IMR-90 (cell line): ENCODE data around the gene STRN. TPM values are rescaled to one million over a fixed set of nuclear protein-coding genes. Genes with fewer than 3 reads are reported as not detected.

ENCODE experiments used
- ATAC-seq: fragments of 200-7000 bp; cut with Tn5 transposase; 2 replicates; pipeline ENCODE4 v1.9.1; 2020; ENCODE audit warnings: low read depth, mild to moderate bottlenecking, moderate library complexity
- BruUV-seq: library from RNA; stranded (reverse); fragments of 400-500 nt; replicated peaks from 2 replicates; lab custom pipeline; 2021; lab: Mats Ljungman, UMichigan
- CTCF ChIA-PET: fragments of 300-600 bp; formaldehyde crosslinking; extraction: SDS; loops from one replicate; lab custom pipeline; 2021; ENCODE audit warnings: antibody characterized with exemption; lab: Yijun Ruan, JAX
- POLR2A ChIA-PET: fragments of 300-600 bp; sonication (Branson Sonifier 250); formaldehyde crosslinking; loops from one replicate; lab custom pipeline; 2022; ENCODE audit warnings: antibody characterized with exemption; ENCODE audit not compliant: unreplicated experiment; lab: Charles Lee
- DNase-seq: peaks from one replicate; pipeline ENCODE4 v3.0.0; 2013
- H2AFZ ChIP-seq: replicated peaks from 2 replicates; pipeline ENCODE3; 2013; ENCODE audit warnings: low read length, mild to moderate bottlenecking; ENCODE audit not compliant: poor library complexity
- H2AK5ac ChIP-seq: 2 replicates; pipeline ENCODE4 v1.6.1; 2013; ENCODE audit warnings: low read depth, low read length, inconsistent platforms
- H2AK9ac ChIP-seq: replicated peaks from 2 replicates; pipeline ENCODE3; 2013; ENCODE audit warnings: mild to moderate bottlenecking, low read depth, low read length, moderate library complexity; ENCODE audit not compliant: poor library complexity
- H2BK120ac ChIP-seq: 2 replicates; pipeline ENCODE4 v1.6.1; 2013; ENCODE audit warnings: low read depth, low read length, inconsistent platforms
- H2BK15ac ChIP-seq: 3 replicates; pipeline ENCODE4 v1.6.1; 2013; ENCODE audit warnings: low read depth, low read length, inconsistent platforms
- H2BK20ac ChIP-seq: 2 replicates; pipeline ENCODE4 v1.6.1; 2013; ENCODE audit warnings: low read depth, mild to moderate bottlenecking, inconsistent platforms, low read length, moderate library complexity
- H2BK5ac ChIP-seq: 2 replicates; pipeline ENCODE4 v1.6.1; 2013; ENCODE audit warnings: mild to moderate bottlenecking, low read depth, low read length, inconsistent platforms; ENCODE audit not compliant: poor library complexity, severe bottlenecking
- H3K14ac ChIP-seq: replicated peaks from 2 replicates; pipeline ENCODE4 v1.6.1; 2013; ENCODE audit warnings: low read depth, low read length, inconsistent platforms
- H3K18ac ChIP-seq: 2 replicates; pipeline ENCODE4 v1.6.1; 2013; ENCODE audit warnings: low read depth, low read length, control low read depth
- H3K23ac ChIP-seq: 2 replicates; pipeline ENCODE4 v1.6.1; 2013; ENCODE audit warnings: low read depth, low read length, inconsistent platforms
- H3K27ac ChIP-seq: 2 replicates; pipeline ENCODE4 v1.5.1; 2013; ENCODE audit warnings: mild to moderate bottlenecking, control low read depth, low read length; ENCODE audit not compliant: insufficient read depth
- H3K27me3 ChIP-seq: 2 replicates; pipeline ENCODE4 v1.6.1; 2013; ENCODE audit warnings: low read length; ENCODE audit not compliant: control insufficient read depth, insufficient read depth
- H3K36me3 ChIP-seq: 2 replicates; pipeline ENCODE4 v1.6.1; 2013; ENCODE audit warnings: low read length, mixed read lengths; ENCODE audit not compliant: control insufficient read depth, insufficient read depth
- H3K4ac ChIP-seq: 2 replicates; pipeline ENCODE4 v1.6.1; 2013; ENCODE audit warnings: low read depth, low read length, inconsistent platforms
- H3K4me1 ChIP-seq: 2 replicates; pipeline ENCODE4 v1.6.1; 2013; ENCODE audit warnings: low read length, mixed read lengths; ENCODE audit not compliant: control insufficient read depth, insufficient read depth
- H3K4me2 ChIP-seq: 2 replicates; pipeline ENCODE4 v1.6.1; 2013; ENCODE audit warnings: low read depth, mild to moderate bottlenecking, control low read depth, low read length, moderate library complexity
- H3K4me3 ChIP-seq: 2 replicates; pipeline ENCODE4 v1.5.1; 2013; ENCODE audit warnings: low read depth, mild to moderate bottlenecking, control low read depth, low read length, moderate library complexity; ENCODE audit not compliant: insufficient read depth
- H3K56ac ChIP-seq: 2 replicates; pipeline ENCODE4 v1.6.1; 2013; ENCODE audit warnings: low read length, inconsistent platforms; ENCODE audit not compliant: insufficient read depth; ENCODE audit errors: extremely low read depth
- H3K79me1 ChIP-seq, 2 experiments: 2 replicates each; pipeline ENCODE4 v1.6.1; 2013; ENCODE audit warnings: low read length in 2 of 2, inconsistent platforms in 1 of 2, low read depth in 1 of 2
- H3K9ac ChIP-seq: 2 replicates; pipeline ENCODE4 v1.6.1; 2013; ENCODE audit warnings: low read depth, low read length, control low read depth
- H3K9me1 ChIP-seq: 2 replicates; pipeline ENCODE4 v1.6.1; 2013; ENCODE audit warnings: low read length, inconsistent platforms; ENCODE audit not compliant: insufficient read depth
- H3K9me3 ChIP-seq: 2 replicates; pipeline ENCODE4 v1.6.1; 2013; ENCODE audit warnings: low read length; ENCODE audit not compliant: control insufficient read depth, insufficient read depth
- H4K20me1 ChIP-seq: 2 replicates; pipeline ENCODE4 v1.6.1; 2013; ENCODE audit warnings: low read length, inconsistent platforms; ENCODE audit not compliant: insufficient read depth
- H4K5ac ChIP-seq: 2 replicates; pipeline ENCODE4 v1.6.1; 2013; ENCODE audit warnings: mild to moderate bottlenecking, low read depth, low read length, control low read depth
- H4K8ac ChIP-seq, 2 experiments: 2 replicates each; pipeline ENCODE4 v1.6.1; 2013; ENCODE audit warnings: low read depth in 2 of 2, low read length in 2 of 2, control low read depth in 1 of 2, inconsistent platforms in 1 of 2
- H4K91ac ChIP-seq: 2 replicates; pipeline ENCODE4 v1.6.1; 2013; ENCODE audit warnings: low read depth, low read length, inconsistent platforms; ENCODE audit not compliant: insufficient read depth
- BHLHE40 ChIP-seq: fragments of 150-350 bp; IDR thresholded peaks from 2 replicates; pipeline ENCODE4 v1.6.1; 2016; ENCODE audit warnings: mild to moderate bottlenecking, low read depth, low read length
- CEBPB ChIP-seq: IDR thresholded peaks from 2 replicates; pipeline ENCODE4 v1.6.1; 2012; ENCODE audit warnings: low read depth, low read length, improper control_type of control experiment
- CHD1 ChIP-seq: IDR thresholded peaks from 2 replicates; pipeline ENCODE4 v1.6.1; 2012; ENCODE audit warnings: low read depth, low read length, improper control_type of control experiment
- FOS ChIP-seq: fragments of 150-350 bp; IDR thresholded peaks from 2 replicates; pipeline ENCODE4 v1.6.1; 2016; ENCODE audit warnings: low read depth, low read length
- MAFK ChIP-seq: IDR thresholded peaks from 2 replicates; pipeline ENCODE4 v1.6.1; 2012; ENCODE audit warnings: low read depth, low read length, improper control_type of control experiment
- MAZ ChIP-seq: IDR thresholded peaks from 2 replicates; pipeline ENCODE4 v1.6.1; 2012; ENCODE audit warnings: low read depth, mild to moderate bottlenecking, low read length, improper control_type of control experiment, moderate library complexity, borderline replicate concordance
- MXI1 ChIP-seq: IDR thresholded peaks from 2 replicates; pipeline ENCODE4 v1.6.1; 2012; ENCODE audit warnings: low read depth, mild to moderate bottlenecking, low read length, moderate library complexity, borderline replicate concordance
- NFE2L2 ChIP-seq: fragments of 150-350 bp; IDR thresholded peaks from 2 replicates; pipeline ENCODE4 v1.6.1; 2016; ENCODE audit warnings: low read depth, mild to moderate bottlenecking, low read length
- POLR2A ChIP-seq: IDR thresholded peaks from 2 replicates; pipeline ENCODE4 v1.6.1; 2012; ENCODE audit warnings: mild to moderate bottlenecking, low read depth, low read length
- RAD21 ChIP-seq: IDR thresholded peaks from 2 replicates; pipeline ENCODE4 v1.6.1; 2012; ENCODE audit warnings: low read length, improper control_type of control experiment
- RCOR1 ChIP-seq: IDR thresholded peaks from 2 replicates; pipeline ENCODE4 v1.6.1; 2012; ENCODE audit warnings: mild to moderate bottlenecking, low read length, improper control_type of control experiment; ENCODE audit not compliant: insufficient replicate concordance
- RFX5 ChIP-seq: IDR thresholded peaks from 2 replicates; pipeline ENCODE4 v1.8.0; 2012; ENCODE audit warnings: low read depth, mild to moderate bottlenecking, low read length, moderate library complexity
- SMC3 ChIP-seq: fragments of 150-350 bp; IDR thresholded peaks from 2 replicates; pipeline ENCODE4 v1.6.1; 2016; ENCODE audit warnings: low read depth, mild to moderate bottlenecking, antibody characterized with exemption, low read length, moderate library complexity
- WGBS, 2 experiments: methylation state at CpG; one replicate each; pipeline versions ENCODE4 v1.1.5 to v1.1.7; 2013; ENCODE audit warnings: missing lambda C conversion rate in 2 of 2; ENCODE audit not compliant: insufficient read length in 1 of 2; ENCODE audit errors: extremely low coverage in 2 of 2; 5-methylcytosine and 5-hydroxymethylcytosine counted together
- dilution Hi-C: fragments of 300-500 bp; cut with HindIII; formaldehyde crosslinking; loops from one replicate; pipeline ENCODE4 v1.14.3; 2018; ENCODE audit warnings: low sequenced_read_pairs; ENCODE audit not compliant: unreplicated experiment
- in situ Hi-C: fragments of 300-500 bp; cut with MboI; formaldehyde crosslinking; loops from 3 replicates; pipeline ENCODE4 v1.14.3; 2019; ENCODE audit warnings: low sequenced_read_pairs, inconsistent platforms, mixed read lengths
- intact Hi-C: fragments of 100-400 bp; cut with micrococcal nuclease; formaldehyde crosslinking; loops from 2 replicates; pipeline ENCODE4 v1.10.0; 2022
- polyA plus RNA-seq, 3 experiments: library from polyadenylated mRNA; depleted of rRNA; stranded (reverse); fragments of >200 nt; gene quantifications; 2 replicates each; pipeline ENCODE4 v1.2.3, GENCODE V29; 2012; ENCODE audit warnings: low replicate concordance in 1 of 3
- total RNA-seq: library from RNA; depleted of rRNA; stranded (reverse); fragments of >200 nt; gene quantifications from 2 replicates; pipeline ENCODE4 v1.2.3, GENCODE V29; 2012
- TF ChIP-seq, protein P1 (sequence below): conservative IDR thresholded peaks from 2 replicates; pipeline ENCODE4 v1.5.1; 2012; ENCODE audit warnings: mild to moderate bottlenecking, low read depth, low read length, improper control_type of control experiment
- TF ChIP-seq, protein P2 (sequence below): fragments of 150-350 bp; IDR thresholded peaks from 2 replicates; pipeline ENCODE4 v1.6.1; 2017; ENCODE audit warnings: mild to moderate bottlenecking, antibody characterized with exemption, low read length, low read depth
- TF ChIP-seq, protein P3 (sequence below): fragments of 150-350 bp; IDR thresholded peaks from 2 replicates; pipeline ENCODE4 v1.6.1; 2016; ENCODE audit warnings: low read depth, mild to moderate bottlenecking, low read length, moderate library complexity, borderline replicate concordance

STRN gene
- total and polyA plus RNA-seq, 2 of the 4 experiments (the other 2 are of a cell fraction): 5.1 to 23.3 TPM

DNA sequence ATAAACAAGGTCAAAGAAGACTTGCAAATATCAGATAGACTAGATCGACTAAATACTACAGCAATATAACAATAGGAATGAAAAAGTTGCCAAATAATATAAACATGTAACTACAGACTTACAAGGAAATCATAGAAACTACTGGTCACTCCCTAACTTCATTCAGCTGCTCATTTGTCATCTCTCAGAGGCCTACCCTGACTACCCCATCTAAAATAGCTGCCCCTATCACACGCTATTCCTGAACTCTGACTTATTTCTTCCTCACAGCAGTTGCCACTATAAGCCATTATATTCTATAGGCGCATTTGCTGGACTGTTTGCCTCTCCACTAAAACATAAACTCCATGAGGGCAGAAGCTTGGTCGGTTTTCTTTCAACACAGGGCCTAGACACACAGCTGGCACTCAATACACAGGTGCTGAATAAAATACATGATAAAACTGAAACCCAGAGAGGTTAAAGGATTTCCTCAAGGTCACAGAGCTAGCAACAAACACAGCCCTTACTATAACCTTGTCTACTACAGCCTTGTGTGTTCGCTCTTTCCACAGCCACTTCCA, 1.8 kb downstream of the STRN start:
- H3K27ac ChIP-seq: no peak overlapping the region
- intact Hi-C loops (loop anchor here (1.0 kb wide), 1 partner anchor 74 kb away; no protein-coding TSS in a partner anchor), in situ Hi-C loops (no loop called here), dilution Hi-C loops (no loop called here)
- H3K27me3 ChIP-seq: no peaks in the 10 kb centered on the region
- H3K4me1 ChIP-seq: peaks cover 5% of the 10 kb centered on the region
- H3K4ac ChIP-seq: no peak overlapping the region
- H2AK9ac ChIP-seq: no peak overlapping the region
- 0 out of 2 replicates have a peak overlapping the region, but pooled peaks have one; percentile 5 for H3K4me3 ChIP-seq
- H3K9me3 ChIP-seq: no peaks in the 10 kb centered on the region
- H2AK5ac ChIP-seq: no peak overlapping the region
- no peak overlapping the region for H2BK120ac ChIP-seq
- H2BK20ac ChIP-seq: no peak overlapping the region
- 92% methylated on average over 2 of the region's 5 CpGs; no CpG with 5 or more reads in 1 of the 2 experiments for WGBS, 2 experiments
- no peak overlapping the region for H2AFZ ChIP-seq
- no peak overlapping the region for H3K9ac ChIP-seq
- no peak overlapping the region for H4K5ac ChIP-seq
- no peak overlapping the region for H3K18ac ChIP-seq
- no peak overlapping the region for H3K56ac ChIP-seq
- no peak overlapping the region for H2BK5ac ChIP-seq
- TF ChIP-seq MAZ (no peak), SMC3 (no peak), FOS (no peak), RCOR1 (no peak), RFX5 (no peak), NFE2L2 (no peak), BHLHE40 (no peak), CEBPB (no peak), MAFK (no peak), MXI1 (no peak), RAD21 (no peak), POLR2A (no peak), CHD1 (no peak)
- TF ChIP-seq, protein P1, sequence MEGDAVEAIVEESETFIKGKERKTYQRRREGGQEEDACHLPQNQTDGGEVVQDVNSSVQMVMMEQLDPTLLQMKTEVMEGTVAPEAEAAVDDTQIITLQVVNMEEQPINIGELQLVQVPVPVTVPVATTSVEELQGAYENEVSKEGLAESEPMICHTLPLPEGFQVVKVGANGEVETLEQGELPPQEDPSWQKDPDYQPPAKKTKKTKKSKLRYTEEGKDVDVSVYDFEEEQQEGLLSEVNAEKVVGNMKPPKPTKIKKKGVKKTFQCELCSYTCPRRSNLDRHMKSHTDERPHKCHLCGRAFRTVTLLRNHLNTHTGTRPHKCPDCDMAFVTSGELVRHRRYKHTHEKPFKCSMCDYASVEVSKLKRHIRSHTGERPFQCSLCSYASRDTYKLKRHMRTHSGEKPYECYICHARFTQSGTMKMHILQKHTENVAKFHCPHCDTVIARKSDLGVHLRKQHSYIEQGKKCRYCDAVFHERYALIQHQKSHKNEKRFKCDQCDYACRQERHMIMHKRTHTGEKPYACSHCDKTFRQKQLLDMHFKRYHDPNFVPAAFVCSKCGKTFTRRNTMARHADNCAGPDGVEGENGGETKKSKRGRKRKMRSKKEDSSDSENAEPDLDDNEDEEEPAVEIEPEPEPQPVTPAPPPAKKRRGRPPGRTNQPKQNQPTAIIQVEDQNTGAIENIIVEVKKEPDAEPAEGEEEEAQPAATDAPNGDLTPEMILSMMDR: no peak
- TF ChIP-seq, protein P2, sequence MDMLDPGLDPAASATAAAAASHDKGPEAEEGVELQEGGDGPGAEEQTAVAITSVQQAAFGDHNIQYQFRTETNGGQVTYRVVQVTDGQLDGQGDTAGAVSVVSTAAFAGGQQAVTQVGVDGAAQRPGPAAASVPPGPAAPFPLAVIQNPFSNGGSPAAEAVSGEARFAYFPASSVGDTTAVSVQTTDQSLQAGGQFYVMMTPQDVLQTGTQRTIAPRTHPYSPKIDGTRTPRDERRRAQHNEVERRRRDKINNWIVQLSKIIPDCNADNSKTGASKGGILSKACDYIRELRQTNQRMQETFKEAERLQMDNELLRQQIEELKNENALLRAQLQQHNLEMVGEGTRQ: no peak
- TF ChIP-seq, protein P3, sequence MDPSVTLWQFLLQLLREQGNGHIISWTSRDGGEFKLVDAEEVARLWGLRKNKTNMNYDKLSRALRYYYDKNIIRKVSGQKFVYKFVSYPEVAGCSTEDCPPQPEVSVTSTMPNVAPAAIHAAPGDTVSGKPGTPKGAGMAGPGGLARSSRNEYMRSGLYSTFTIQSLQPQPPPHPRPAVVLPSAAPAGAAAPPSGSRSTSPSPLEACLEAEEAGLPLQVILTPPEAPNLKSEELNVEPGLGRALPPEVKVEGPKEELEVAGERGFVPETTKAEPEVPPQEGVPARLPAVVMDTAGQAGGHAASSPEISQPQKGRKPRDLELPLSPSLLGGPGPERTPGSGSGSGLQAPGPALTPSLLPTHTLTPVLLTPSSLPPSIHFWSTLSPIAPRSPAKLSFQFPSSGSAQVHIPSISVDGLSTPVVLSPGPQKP: no peak
- CTCF ChIA-PET: interaction anchor here (0.6 kb wide), 1 partner anchor 1075 kb away, joined by 3 read pairs; no protein-coding TSS in a partner anchor
- H3K14ac ChIP-seq: 0 out of 2 replicates have a peak overlapping the region, but pooled peaks have one; percentile 10
- H3K23ac ChIP-seq: peak overlapping the region; percentile 49; the same call in 1 of the 2 replicates
- TSS peak; percentile 21 for BruUV-seq
- DNase-seq (no peak), ATAC-seq (no peak)
- no peak overlapping the region for H2BK15ac ChIP-seq
- peak overlapping the region; percentile 71 for H3K4me2 ChIP-seq
- H3K79me1 ChIP-seq: peaks cover 17 to 55% of the 10 kb centered on the region in 2 experiments
- no peak overlapping the region for H4K8ac ChIP-seq
- no peaks in the 10 kb centered on the region for H3K36me3 ChIP-seq
- no peak overlapping the region for H4K91ac ChIP-seq
- H4K20me1 ChIP-seq: peaks cover 19% of the 10 kb centered on the region
- no peaks in the 10 kb centered on the region; the same call in 1 of the 2 replicates for H3K9me1 ChIP-seq
- POLR2A ChIA-PET: no interaction called here
